ENCODE measurements around the gene PCDHGB2.
"Not testable (repeated sequence)": the region's sequence is repeated elsewhere in the genome, so short reads cannot be mapped to it uniquely, and the experiment has no call there.

PCDHGB2 gene

DNA sequence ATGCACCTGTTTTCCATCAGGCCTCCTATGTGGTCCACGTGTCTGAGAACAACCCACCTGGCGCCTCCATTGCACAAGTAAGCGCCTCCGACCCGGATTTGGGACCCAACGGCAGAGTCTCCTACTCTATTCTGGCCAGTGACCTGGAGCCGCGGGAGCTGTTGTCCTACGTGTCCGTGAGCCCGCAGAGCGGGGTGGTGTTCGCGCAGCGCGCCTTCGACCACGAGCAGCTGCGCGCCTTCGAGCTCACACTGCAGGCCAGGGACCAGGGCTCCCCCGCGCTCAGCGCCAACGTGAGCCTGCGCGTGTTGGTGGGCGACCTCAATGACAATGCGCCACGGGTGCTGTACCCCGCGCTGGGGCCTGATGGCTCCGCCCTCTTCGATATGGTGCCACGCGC, 8.2 kb upstream of the PCDHGB2 start:
- DNase-seq, result no peak

DNA sequence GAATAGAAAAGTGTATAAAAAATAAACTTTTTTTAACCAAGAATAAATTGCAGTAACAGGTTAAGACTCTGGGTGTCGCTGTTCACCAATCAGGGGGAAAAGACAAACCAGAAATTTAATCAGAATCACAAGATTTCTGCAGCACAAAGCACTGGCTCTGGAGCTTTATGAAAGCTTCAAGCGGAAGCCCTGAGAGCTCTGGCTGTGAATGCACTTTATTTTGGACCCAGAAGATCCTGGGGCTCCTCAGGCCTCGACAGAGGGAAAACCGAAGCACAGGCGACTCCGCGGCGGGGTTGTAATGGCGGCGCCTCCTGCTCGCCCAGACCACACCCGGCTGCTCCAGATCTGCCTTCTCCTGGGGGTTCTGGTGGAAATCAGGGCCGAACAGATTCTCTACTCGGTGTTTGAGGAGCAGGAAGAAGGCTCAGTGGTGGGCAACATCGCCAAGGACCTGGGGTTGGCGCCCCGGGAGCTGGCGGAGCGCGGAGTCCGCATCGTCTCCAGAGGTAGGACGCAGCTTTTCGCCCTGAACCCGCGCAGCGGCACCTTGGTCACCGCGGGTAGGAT, 4.8 kb upstream of the PCDHGB2 start, which contains the start of gene PCDHGA4:
TSS of gene PCDHGA4 (plus strand) at position 122 of the 570 bp plus-strand sequence. CDS start at position 209, 87 bp downstream.
- no peak for DNase-seq

DNA sequence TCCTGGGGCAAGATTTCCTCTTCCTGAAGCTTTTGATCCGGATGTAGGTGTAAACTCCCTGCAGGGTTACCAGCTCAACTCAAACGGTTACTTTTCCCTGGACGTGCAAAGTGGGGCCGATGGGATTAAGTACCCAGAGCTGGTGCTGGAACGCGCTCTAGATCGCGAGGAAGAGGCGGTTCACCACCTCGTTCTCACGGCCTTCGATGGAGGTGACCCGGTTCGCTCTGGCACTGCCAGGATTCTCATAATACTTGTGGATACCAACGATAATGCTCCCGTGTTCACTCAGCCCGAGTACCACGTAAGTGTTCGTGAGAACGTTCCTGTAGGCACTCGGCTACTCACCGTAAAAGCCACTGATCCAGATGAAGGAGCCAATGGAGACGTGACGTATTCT, 4.2 kb upstream of the PCDHGB2 start:
- no peak for DNase-seq

DNA sequence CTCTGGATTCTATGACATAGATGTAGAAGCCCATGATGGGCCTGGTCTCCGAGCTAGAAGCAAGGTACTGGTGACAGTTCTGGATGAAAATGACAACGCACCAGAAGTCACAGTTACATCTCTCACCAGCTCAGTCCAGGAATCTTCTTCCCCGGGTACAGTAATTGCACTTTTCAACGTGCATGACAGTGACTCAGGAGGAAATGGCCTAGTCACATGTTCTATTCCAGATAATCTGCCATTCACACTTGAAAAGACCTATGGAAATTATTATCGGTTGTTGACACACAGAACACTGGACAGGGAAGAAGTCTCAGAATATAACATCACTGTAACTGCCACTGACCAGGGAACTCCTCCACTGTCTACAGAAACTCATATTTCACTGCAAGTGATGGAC, 3.7 kb upstream of the PCDHGB2 start:
- no peak for DNase-seq

DNA sequence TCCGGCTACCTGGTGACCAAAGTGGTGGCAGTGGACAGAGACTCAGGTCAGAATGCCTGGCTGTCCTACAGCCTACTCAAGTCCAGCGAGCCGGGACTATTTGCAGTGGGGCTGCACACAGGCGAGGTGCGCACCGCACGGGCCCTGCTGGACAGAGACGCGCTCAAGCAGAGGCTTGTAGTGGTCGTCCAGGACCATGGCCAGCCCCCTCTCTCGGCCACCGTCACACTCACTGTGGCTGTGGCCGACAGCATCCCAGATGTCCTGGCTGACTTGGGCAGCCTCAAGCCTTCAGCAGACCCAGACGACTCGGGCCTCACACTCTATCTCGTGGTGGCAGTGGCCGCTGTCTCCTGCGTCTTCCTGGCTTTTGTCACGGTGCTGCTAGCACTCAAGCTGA, 2.8 kb upstream of the PCDHGB2 start:
- no peak for DNase-seq

DNA sequence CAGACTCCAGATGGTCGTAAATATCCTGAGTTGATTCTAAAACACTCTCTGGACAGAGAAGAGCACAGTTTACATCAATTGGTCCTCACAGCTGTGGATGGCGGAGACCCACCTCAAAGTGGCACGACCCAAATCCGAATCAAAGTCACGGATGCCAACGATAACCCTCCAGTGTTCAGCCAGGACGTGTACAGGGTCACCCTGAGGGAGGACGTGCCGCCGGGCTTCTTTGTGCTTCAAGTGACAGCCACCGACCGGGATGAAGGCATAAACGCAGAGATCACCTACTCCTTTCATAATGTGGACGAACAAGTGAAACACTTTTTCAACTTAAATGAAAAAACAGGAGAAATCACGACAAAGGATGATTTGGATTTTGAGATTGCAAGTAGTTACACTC, 891 bp downstream of the PCDHGB2 start:
- no peak for DNase-seq

DNA sequence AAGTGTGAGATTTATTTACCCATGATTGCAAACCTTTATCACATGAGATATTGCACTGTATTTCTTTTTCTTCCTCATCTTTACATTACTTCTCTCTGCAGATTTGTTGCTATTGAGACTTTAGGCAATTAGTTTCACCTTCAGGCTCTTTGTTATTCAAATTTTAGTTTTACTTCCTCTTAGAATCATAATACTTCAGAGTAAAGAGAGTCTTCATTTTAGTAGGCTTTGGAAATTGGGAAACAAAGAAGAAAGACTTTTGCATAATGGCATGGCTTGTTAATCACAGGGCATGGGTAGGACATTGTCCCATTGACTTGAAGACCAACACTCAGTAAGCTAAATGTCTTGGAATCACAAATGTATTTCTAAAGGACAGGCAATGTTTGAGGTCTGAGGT, 2.9 kb downstream of the PCDHGB2 start:
- DNase-seq, result no peak

DNA sequence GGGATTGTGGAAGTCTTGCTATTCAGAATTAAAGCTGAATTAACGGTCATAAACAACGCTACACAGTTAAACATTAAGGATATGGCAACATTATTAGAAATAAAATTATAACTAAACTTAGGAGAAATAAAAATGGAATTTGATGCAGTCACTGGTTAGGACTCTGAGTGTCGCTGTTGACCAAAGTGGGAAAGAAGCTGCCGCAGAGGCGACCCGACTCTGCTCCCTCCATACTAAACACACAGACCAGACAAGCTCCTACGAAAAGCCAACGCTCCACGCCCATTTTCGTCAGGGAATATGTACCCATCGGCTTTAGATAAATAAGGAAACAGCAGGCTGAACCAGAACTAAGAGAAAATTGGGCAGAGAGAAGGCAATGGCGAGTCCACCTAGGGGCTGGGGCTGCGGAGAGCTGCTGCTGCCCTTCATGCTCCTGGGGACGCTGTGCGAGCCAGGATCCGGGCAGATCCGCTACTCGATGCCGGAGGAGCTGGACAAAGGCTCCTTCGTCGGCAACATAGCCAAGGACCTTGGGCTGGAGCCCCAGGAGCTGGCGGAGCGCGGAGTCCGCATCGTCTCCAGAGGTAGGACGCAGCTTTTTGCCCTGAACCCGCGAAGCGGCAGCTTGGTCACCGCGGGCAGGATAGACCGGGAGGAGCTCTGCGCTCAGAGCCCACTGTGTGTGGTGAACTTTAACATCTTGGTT, 4.3 kb downstream of the PCDHGB2 start, which contains the start of gene PCDHGA5:
TSS of gene PCDHGA5 (plus strand) at position 211 of the 709 bp plus-strand sequence. CDS start at position 380, 169 bp downstream.
- no peak for DNase-seq

DNA sequence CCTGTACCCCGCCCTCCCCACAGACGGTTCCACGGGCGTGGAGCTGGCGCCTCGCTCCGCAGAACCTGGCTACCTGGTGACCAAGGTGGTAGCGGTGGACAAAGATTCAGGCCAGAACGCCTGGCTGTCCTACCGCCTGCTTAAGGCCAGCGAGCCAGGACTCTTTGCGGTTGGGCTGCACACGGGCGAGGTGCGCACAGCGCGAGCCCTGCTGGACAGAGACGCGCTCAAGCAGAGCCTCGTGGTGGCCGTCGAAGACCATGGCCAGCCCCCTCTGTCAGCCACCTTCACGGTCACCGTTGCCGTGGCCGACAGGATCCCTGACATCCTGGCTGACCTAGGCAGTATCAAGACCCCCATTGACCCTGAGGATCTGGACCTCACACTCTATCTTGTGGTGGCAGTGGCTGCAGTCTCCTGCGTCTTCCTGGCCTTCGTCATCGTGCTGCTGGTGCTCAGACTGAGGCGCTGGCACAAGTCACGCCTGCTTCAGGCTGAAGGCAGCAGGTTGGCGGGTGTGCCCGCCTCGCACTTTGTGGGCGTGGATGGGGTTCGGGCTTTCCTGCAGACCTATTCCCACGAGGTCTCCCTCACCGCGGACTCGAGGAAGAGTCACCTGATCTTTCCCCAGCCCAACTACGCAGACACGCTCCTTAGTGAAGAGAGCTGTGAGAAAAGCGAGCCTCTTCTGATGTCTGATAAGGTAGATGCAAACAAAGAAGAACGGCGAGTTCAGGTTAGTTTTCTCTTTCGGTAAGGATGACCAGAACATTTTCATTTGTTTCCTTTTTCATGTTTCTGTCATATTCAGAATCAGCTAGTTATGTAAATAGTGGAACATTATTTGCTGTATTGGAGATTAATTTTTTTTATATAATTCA, 6.5 kb downstream of the PCDHGB2 start:
- DNase-seq, result no peak

DNA sequence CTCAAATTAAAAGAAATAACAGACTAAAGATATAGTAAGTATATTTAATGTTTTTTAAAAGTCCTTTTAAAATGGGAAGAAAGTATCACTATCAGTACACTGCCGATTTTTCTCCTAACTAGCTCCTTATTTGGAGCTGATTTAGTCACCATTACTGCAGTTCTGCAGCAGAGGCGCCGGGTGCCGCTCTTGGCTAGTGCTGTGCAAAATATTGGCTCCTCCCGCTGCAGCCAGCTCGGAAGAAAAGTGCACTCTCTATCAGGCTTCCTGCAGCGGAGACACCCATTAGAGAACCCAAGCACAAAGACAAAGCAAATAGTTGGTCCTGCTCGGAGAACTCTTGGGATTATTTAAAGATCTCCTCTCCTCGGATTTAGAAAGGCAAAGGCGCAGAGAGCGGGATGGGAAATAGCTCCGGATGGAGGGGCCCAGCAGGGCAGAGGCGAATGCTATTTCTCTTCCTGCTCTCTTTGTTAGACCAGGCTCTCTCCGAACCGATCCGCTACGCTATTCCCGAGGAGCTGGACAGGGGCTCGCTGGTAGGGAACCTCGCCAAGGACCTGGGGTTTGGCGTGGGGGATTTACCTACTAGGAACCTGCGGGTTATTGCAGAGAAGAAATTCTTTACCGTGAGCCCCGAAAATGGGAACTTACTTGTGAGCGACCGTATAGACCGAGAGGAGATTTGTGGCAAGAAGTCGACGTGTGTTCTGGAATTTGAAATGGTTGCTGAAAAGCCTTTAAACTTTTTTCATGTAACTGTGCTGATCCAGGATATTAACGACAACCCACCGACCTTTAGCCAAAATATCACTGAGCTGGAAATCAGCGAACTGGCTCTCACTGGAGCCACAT, 10.4 kb downstream of the PCDHGB2 start, which contains the start of gene PCDHGB3:
TSS of gene PCDHGB3 (plus strand) at position 249 of the 855 bp plus-strand sequence. CDS start at position 402, 153 bp downstream.
- no peak for DNase-seq

DNA sequence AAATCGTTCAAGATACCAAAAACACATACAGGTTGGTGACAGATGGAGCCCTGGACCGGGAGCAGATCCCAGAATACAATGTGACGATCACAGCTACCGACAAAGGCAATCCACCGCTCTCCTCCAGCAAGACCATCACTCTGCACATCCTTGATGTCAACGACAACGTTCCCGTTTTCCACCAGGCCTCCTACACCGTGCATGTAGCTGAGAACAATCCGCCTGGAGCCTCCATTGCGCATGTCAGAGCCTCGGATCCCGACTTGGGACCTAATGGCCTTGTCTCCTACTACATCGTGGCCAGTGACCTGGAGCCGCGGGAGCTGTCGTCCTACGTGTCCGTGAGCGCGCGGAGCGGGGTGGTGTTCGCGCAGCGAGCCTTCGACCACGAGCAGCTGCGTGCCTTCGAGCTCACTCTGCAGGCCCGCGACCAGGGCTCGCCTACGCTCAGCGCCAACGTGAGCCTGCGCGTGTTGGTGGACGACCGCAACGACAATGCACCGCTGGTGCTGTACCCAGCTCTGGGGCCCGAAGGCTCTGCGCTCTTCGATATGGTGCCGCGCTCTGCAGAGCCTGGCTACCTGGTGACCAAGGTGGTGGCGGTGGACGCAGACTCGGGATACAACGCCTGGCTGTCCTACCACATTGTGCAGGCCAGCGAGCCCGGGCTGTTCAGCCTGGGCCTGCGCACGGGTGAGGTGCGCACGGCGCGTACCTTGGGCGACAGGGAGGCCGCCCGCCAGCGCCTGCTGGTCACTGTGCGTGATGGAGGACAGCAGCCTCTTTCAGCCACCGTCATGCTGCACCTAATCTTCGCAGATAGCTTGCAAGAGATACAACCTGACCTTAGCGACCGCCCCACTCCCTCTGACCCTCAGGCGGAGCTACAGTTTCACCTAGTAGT, 12.0 kb downstream of the PCDHGB2 start:
- no peak for DNase-seq

DNA sequence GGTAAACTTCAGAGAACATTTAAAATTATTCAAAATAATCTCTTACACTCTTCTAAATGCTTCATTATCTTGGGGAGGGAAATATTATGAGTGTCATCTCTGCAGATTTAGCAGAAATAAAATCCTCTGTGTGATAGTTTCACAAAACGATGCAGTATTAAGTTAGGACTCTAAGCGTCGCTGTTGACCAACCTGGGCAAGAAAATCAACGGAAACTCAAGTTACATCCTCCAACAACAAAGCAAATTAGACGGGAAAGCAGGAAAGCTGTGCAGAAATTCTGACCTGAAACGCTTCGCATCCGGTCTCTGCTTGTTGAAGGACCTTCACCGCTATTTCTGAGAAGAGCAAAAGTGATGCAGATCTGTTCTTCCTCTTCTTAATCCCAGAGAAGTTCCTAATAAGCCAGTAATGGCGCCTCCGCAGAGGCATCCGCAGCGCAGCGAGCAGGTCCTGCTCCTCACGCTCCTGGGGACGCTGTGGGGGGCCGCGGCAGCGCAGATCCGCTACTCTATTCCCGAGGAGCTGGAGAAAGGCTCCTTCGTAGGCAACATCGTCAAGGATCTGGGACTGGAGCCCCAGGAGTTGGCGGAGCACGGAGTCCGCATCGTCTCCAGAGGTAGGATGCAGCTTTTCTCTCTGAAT, 14.0 kb downstream of the PCDHGB2 start, which contains the start of gene PCDHGA6:
TSS of gene PCDHGA6 (plus strand) at position 219 of the 645 bp plus-strand sequence. CDS start at position 412, 193 bp downstream.
- no peak for DNase-seq

DNA sequence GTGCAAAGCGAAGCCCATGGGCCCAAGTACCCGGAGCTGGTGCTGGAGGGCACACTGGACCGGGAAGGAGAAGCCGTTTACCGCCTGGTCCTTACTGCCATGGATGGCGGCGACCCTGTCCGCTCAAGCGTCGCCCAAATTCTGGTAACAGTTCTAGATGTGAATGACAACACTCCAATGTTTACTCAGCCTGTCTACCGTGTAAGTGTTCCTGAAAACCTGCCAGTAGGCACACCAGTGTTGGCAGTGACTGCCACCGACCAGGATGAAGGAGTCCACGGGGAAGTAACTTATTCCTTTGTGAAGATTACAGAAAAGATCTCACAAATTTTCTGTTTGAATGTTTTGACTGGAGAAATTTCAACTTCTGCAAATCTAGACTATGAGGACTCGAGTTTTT, 14.8 kb downstream of the PCDHGB2 start:
- DNase-seq, result no peak

DNA sequence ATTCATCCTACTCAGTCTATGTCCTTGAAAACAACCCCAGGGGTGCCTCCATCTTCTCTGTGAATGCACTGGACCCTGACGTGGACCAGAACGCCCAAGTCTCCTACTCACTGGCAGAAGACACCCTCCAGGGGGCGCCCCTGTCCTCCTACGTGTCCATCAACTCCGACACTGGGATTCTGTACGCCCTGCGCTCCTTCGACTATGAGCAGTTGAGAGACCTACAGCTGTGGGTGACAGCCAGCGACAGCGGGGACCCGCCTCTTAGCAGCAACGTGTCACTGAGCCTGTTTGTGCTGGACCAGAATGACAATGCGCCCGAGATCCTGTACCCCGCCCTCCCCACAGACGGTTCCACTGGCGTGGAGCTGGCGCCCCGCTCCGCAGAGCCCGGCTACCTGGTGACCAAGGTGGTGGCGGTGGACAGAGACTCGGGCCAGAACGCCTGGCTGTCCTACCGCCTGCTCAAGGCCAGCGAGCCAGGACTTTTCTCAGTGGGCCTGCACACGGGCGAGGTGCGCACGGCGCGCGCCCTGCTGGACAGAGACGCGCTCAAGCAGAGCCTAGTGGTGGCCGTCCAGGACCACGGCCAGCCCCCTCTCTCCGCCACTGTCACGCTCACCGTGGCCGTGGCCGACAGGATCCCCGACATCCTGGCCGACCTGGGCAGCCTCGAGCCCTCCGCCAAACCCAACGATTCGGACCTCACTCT, 15.8 kb downstream of the PCDHGB2 start:
- not testable (repeated sequence) for DNase-seq

DNA sequence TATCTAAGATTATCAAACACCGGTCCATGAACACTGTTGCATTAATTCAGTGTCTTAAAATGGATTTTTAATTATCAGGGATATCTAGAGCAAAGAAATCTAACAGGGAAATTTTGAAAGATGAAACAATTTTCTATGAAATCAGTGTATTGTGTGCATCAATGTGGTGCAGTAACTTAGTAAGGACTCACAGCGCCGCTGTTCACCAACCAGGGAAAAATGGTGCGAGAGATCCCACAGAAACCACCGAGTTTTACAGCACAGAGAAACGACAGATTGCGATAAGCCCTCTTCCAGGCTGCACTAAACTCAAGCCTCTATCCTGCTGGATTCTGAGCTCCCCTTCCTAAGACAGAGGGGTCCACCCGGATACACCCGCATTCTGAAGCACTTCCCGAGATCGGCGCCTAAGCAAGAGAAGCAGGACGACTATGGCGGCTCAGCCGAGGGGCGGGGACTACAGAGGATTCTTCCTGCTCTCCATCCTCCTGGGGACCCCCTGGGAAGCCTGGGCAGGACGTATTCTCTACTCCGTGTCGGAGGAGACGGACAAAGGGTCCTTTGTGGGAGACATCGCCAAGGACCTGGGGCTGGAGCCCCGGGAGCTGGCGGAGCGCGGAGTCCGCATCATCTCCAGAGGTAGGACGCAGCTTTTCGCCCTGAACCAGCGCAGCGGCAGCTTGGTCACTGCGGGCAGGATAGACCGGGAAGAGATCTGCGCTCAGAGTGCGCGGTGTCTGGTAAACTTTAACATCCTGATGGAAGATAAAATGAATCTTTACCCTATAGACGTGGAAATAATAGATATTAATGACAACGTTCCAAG, 22.9 kb downstream of the PCDHGB2 start, which contains the start of gene PCDHGA7:
TSS of gene PCDHGA7 (plus strand) at position 274 of the 826 bp plus-strand sequence. CDS start at position 432, 158 bp downstream.
- no peak for DNase-seq

DNA sequence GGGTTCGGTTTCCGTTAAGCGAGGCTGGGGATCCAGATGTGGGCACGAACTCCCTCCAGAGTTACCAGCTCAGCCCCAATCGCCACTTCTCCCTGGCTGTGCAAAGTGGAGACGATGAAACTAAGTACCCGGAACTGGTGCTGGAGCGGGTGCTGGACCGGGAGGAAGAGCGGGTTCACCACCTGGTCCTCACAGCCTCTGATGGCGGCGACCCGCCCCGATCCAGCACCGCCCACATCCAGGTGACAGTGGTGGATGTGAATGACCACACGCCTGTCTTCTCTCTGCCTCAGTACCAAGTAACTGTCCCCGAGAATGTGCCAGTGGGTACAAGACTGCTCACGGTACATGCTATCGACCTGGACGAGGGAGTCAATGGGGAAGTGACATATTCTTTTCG, 23.6 kb downstream of the PCDHGB2 start:
- no peak for DNase-seq

DNA sequence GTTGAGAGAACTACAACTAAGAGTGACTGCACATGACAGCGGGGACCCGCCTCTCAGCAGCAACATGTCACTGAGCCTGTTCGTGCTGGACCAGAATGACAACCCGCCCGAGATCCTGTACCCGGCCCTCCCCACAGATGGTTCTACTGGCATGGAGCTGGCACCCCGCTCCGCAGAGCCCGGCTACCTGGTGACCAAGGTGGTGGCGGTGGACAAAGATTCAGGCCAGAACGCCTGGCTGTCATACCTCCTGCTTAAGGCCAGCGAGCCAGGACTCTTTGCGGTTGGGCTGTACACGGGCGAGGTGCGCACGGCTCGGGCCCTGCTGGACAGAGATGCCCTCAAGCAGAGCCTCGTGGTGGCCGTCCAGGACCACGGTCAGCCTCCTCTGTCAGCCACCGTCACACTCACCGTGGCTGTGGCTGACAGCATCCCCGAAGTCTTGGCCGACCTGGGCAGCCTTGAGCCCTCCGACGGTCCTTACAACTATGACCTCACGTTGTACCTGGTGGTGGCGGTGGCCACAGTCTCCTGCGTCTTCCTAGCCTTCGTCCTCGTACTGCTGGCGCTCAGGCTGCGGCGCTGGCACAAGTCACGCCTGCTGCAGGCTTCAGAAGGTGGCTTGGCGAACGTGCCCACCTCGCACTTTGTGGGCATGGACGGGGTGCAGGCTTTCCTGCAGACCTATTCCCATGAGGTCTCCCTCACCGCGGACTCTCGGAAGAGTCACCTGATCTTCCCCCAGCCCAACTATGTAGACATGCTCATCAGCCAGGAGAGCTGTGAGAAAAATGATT, 24.9 kb downstream of the PCDHGB2 start:
- DNase-seq, result no peak
